ENCODE data around the gene MAP3K12.

MAP3K12 gene

DNA sequence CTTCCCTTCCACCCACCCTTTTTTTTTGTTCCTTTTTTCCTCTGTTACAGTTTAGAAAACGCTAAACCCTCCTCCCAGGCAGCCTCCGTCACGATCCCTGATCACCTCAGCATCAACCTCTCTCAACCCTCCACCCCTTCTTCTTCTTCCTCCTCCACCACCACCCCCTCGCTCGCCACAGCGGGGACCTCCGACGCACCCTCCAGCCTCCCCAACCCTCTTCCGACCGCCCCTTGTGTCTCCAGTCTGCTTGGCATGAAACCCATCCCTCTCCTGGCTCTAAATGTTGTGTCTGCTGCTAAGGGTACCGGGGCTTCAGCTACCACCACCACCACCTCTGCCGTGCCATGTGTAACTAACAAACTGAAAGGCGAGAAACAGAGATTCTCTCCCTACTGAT, 24.4 kb downstream of the MAP3K12 start:
- TF ChIP-seq, protein P1, sequence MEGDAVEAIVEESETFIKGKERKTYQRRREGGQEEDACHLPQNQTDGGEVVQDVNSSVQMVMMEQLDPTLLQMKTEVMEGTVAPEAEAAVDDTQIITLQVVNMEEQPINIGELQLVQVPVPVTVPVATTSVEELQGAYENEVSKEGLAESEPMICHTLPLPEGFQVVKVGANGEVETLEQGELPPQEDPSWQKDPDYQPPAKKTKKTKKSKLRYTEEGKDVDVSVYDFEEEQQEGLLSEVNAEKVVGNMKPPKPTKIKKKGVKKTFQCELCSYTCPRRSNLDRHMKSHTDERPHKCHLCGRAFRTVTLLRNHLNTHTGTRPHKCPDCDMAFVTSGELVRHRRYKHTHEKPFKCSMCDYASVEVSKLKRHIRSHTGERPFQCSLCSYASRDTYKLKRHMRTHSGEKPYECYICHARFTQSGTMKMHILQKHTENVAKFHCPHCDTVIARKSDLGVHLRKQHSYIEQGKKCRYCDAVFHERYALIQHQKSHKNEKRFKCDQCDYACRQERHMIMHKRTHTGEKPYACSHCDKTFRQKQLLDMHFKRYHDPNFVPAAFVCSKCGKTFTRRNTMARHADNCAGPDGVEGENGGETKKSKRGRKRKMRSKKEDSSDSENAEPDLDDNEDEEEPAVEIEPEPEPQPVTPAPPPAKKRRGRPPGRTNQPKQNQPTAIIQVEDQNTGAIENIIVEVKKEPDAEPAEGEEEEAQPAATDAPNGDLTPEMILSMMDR (IDR thresholded peaks at IDR 0.05; ENCODE audit: low read depth, low read length), result no peak
- no peak for DNase-seq (ENCODE audit: extremely low read depth, low read depth)

DNA sequence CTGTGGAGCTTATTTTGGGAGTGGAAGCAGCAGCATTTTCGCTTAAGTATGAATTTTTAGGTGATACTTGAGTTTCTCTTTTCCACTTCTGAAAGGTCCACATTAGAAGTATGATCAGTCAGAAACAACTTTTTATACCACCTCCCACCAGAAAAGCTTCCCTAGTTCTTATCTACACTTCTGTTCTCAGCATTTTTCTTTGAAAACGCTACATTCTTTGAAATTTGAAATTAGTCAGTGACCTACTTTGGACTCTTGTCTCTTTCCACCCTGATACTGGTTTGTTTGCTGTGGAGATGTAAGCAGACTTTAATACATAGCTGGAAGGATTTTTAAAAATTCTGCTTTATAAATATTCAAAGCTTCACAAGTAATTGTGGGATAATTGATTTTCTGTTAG, 25.2 kb downstream of the MAP3K12 start:
- TF ChIP-seq, protein P1 (IDR thresholded peaks at IDR 0.05; ENCODE audit: low read depth, low read length), result no peak

DNA sequence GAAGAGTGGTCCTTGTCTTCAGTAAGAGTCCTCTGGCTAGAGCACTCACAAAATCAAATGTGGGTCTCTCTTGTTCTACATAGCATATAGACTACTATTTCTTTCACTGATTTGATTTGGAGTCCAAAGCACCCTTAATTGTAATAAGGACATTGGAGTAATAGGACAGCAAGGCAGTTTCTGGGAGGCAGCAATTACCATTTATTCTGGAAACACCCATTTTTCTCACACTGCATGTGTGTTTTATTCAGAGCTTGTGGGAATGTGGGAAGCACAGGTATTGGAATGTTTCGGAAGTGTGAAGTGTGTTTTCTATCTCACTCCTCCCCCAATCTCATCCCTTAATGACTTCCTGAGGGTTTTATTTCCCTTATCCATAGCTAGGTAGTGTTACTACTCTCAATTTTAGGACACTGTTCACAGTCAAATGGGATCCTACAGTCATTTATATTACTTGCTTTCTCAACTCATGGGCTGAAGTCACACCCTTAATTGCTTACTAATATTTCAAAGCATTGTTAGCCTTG, 27.1 kb downstream of the MAP3K12 start:
- DNase-seq (ENCODE audit: extremely low read depth, low read depth), result no peak
- TF ChIP-seq, protein P1 (IDR thresholded peaks at IDR 0.05; ENCODE audit: low read depth, low read length), result no peak

More for the DNA sequence above, 25.2 kb downstream of the MAP3K12 start:
- no peak for DNase-seq (ENCODE audit: extremely low read depth, low read depth)

DNA sequence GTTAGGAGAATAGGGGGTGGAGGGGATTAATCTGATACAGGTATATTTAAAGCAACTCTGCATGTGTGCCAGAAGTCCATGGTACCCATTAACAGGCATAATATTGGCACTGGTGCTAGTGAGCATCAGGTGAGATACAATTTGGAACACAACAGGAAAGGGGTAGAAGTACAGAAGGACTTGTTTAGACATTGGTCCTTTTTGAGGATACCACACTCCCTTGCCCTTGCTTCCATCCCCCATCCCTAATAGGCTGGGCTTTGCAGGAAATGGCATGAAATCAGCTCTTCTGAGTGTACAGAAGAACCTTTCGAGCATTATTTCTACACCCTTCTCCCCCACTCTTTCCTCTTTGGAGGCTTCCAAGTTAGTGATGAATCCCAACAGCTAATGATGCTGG, 31.0 kb downstream of the MAP3K12 start:
- TF ChIP-seq, protein P1 (IDR thresholded peaks at IDR 0.05; ENCODE audit: low read depth, low read length), result no peak
- no peak for DNase-seq (ENCODE audit: extremely low read depth, low read depth)

DNA sequence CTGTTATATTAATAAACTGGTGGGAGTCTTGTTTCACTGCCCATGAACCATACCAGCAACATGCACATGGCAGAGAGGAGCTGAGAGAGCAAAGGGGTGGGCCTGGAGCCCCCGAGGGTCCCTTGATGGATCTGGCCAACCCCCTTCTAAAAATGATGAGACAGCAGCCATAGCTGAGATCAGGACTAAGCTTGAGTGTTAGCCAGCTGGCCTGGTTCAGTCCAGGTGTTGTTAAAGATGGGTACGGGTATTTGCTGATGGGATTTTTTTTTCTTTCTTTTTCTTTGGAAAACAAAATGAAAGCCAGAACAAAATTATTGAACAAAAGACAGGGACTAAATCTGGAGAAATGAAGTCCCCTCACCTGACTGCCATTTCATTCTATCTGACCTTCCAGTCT, 31.4 kb downstream of the MAP3K12 start:
- no peak for DNase-seq (ENCODE audit: extremely low read depth, low read depth)
- TF ChIP-seq, protein P1 (IDR thresholded peaks at IDR 0.05; ENCODE audit: low read depth, low read length), result no peak

DNA sequence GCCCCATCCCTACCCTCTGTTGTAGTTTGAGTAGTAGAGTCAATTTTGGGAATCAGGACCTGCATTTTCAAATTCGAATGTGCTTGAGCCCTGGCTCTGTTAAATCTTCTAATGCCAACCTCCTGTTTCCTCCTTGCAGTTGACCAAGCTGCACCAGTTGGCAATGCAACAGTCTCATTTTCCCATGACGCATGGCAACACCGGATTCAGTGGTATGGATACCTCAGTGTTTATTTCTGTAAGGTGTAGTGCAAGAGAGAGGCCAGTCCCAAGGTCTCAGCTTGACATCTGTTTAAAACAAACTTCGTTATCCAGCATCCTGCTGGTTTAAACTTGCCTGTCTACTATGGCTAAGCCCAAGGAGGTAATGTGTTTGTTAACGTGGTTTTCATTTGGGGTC, 32.2 kb downstream of the MAP3K12 start:
- DNase-seq (ENCODE audit: extremely low read depth, low read depth), result no peak
- TF ChIP-seq, protein P1 (IDR thresholded peaks at IDR 0.05; ENCODE audit: low read depth, low read length), result no peak

DNA sequence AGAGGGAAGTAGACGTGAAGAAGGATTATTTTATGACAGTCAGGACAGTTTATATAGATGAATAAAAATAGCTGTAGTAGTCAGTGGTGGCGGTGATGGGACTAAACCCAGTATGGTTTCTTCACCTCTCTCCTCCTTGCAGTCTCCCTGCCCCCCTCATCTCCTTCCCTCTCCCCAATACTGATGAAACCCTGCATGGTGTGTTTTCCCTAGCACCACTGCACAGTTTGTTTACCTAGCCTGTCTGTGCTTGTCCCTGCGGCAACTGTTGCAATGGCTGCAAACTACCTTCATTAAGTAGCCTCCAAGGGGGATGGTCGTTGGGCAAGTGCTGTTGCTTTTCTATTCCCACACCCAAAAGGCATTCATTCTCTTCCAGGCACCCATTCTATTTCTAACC, 32.6 kb downstream of the MAP3K12 start:
- TF ChIP-seq, protein P1 (IDR thresholded peaks at IDR 0.05; ENCODE audit: low read depth, low read length), result no peak
- DNase-seq (ENCODE audit: extremely low read depth, low read depth), result no peak
